Mesenchymal stem cell (in vitro differentiated cells and primary cell): ENCODE data around the gene TACR1.

Experiments
- DNase-seq: peaks from one replicate; pipeline ENCODE4 v3.0.0-alpha.2; 2013
- H2AFZ ChIP-seq: one replicate; pipeline ENCODE4 v1.6.1; 2013; ENCODE audit warnings: low read depth, mild to moderate bottlenecking, control low read depth, inconsistent platforms, low read length, moderate library complexity
- H2AK5ac ChIP-seq: 2 replicates; pipeline ENCODE4 v1.6.1; 2013; ENCODE audit warnings: low read length, moderate library complexity, mild to moderate bottlenecking, inconsistent platforms; ENCODE audit not compliant: severe bottlenecking
- H2BK120ac ChIP-seq: one replicate; pipeline ENCODE4 v1.6.1; 2013; ENCODE audit warnings: low read depth, mild to moderate bottlenecking, inconsistent platforms, low read length, moderate library complexity
- H2BK12ac ChIP-seq, 2 experiments: one replicate each; pipeline ENCODE4 v1.6.1; 2013; ENCODE audit warnings: inconsistent platforms in 2 of 2, low read length in 2 of 2, mild to moderate bottlenecking in 2 of 2, moderate library complexity in 2 of 2, control low read depth in 1 of 2
- H2BK15ac ChIP-seq: one replicate; pipeline ENCODE4 v1.6.1; 2013; ENCODE audit warnings: mild to moderate bottlenecking, low read depth, inconsistent platforms; ENCODE audit not compliant: poor library complexity, severe bottlenecking
- H2BK5ac ChIP-seq: 2 replicates; pipeline ENCODE4 v1.6.1; 2013; ENCODE audit warnings: low read depth, mild to moderate bottlenecking, low read length, control low read depth, inconsistent platforms; ENCODE audit not compliant: poor library complexity, severe bottlenecking
- H3K14ac ChIP-seq, 2 experiments: one replicate each; pipeline ENCODE4 v1.6.1; 2013; ENCODE audit warnings: inconsistent platforms in 2 of 2, low read length in 2 of 2, control low read depth in 1 of 2, mild to moderate bottlenecking in 1 of 2, moderate library complexity in 1 of 2
- H3K18ac ChIP-seq, 2 experiments: one replicate each; pipeline ENCODE4 v1.6.1; 2013; ENCODE audit warnings: inconsistent platforms in 2 of 2, low read length in 2 of 2, control low read depth in 1 of 2, low read depth in 1 of 2, mild to moderate bottlenecking in 1 of 2
- H3K23ac ChIP-seq, 2 experiments: one replicate each; pipeline ENCODE4 v1.6.1; 2013; ENCODE audit warnings: inconsistent platforms in 2 of 2, low read length in 2 of 2, mild to moderate bottlenecking in 2 of 2, moderate library complexity in 2 of 2, control low read depth in 1 of 2
- H3K27ac ChIP-seq: 2 replicates; pipeline ENCODE4 v1.5.1; 2013; ENCODE audit warnings: mild to moderate bottlenecking, moderate library complexity, low read length, control low read depth, inconsistent platforms; ENCODE audit not compliant: poor library complexity, severe bottlenecking
- H3K27me3 ChIP-seq, 2 experiments: 2 replicates each; pipeline versions ENCODE4 v1.6.1 to v1.7.0; 2013; ENCODE audit warnings: low read length in 2 of 2, mild to moderate bottlenecking in 2 of 2, moderate library complexity in 2 of 2, control low read depth in 1 of 2, inconsistent platforms in 1 of 2; ENCODE audit not compliant: control insufficient read depth in 1 of 2, insufficient read depth in 1 of 2
- H3K36me3 ChIP-seq, 2 experiments: 2 replicates each; pipeline versions ENCODE4 v1.6.1 to v1.7.0; 2013; ENCODE audit warnings: low read length in 2 of 2, control low read depth in 1 of 2, inconsistent platforms in 1 of 2, low read depth in 1 of 2, mild to moderate bottlenecking in 1 of 2; ENCODE audit not compliant: insufficient read depth in 2 of 2, control insufficient read depth in 1 of 2
- H3K4ac ChIP-seq, 2 experiments: one replicate each; pipeline ENCODE4 v1.6.1; 2013; ENCODE audit warnings: inconsistent platforms in 2 of 2, low read length in 2 of 2, mild to moderate bottlenecking in 2 of 2, moderate library complexity in 2 of 2, control low read depth in 1 of 2, low read depth in 1 of 2
- H3K4me1 ChIP-seq: 2 replicates; pipeline ENCODE4 v1.6.1; 2013; ENCODE audit warnings: low read depth, low read length, control low read depth; ENCODE audit not compliant: control insufficient read depth, insufficient read depth
- H3K4me2 ChIP-seq: 2 replicates; pipeline ENCODE4 v1.6.1; 2013; ENCODE audit warnings: low read length, mild to moderate bottlenecking, inconsistent platforms; ENCODE audit not compliant: poor library complexity, severe bottlenecking
- H3K4me3 ChIP-seq, 2 experiments: 2 replicates each; pipeline versions ENCODE4 v1.5.1 to v1.7.0; 2013; ENCODE audit warnings: low read length in 2 of 2, mild to moderate bottlenecking in 2 of 2, control low read depth in 1 of 2, low read depth in 1 of 2; ENCODE audit not compliant: insufficient read depth in 1 of 2
- H3K79me1 ChIP-seq: replicated peaks from 2 replicates; pipeline ENCODE4 v1.6.1; 2013; ENCODE audit warnings: mild to moderate bottlenecking, control low read depth, low read length, inconsistent platforms; ENCODE audit not compliant: poor library complexity, severe bottlenecking
- H3K9ac ChIP-seq: 2 replicates; pipeline ENCODE4 v1.7.0; 2013; ENCODE audit warnings: mild to moderate bottlenecking, low read length, moderate library complexity
- H3K9me3 ChIP-seq: 2 replicates; pipeline ENCODE4 v1.7.0; 2013; ENCODE audit warnings: mild to moderate bottlenecking, low read length; ENCODE audit not compliant: control insufficient read depth
- H4K8ac ChIP-seq: one replicate; pipeline ENCODE4 v1.6.1; 2013; ENCODE audit warnings: inconsistent platforms, mild to moderate bottlenecking, low read length, moderate library complexity
- H4K91ac ChIP-seq: one replicate; pipeline ENCODE4 v1.6.1; 2013; ENCODE audit warnings: mild to moderate bottlenecking, low read length, inconsistent platforms
- WGBS: methylation state at CpG from one replicate; pipeline ENCODE4 v1.1.7; 2013; ENCODE audit warnings: mixed read lengths; 5-methylcytosine and 5-hydroxymethylcytosine counted together

Gene TACR1

DNA sequence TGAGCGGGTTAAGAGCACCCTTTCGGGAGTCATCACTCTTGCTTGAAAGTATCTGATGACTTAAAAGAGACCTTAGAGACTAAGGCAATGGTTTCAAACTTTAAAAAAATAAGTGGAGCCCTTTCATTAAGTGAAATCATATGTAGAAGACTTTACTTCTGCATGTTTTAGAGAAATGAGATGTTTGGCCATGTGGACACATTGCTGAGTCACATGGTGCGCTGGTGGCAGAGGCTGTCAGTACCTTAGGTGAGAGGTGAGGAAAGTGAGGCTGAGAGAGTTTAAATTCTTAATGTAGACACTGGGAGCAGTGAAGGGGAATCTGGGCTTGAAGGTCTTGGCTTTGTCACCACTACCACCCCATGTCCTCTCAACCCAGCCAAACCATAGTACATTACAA, 109.8 kb downstream of the TACR1 start:
- Histone ChIP-seq H2BK15ac (no peak overlapping the region), H2BK120ac (no peak overlapping the region), H3K23ac (no peak overlapping the region), H3K9me3 (no peaks in the 10 kb centered on the region), H3K27me3 (peaks cover 0 to 9% of the 10 kb centered on the region in 2 experiments), H3K4me3 (no peak overlapping the region), H3K18ac (no peak overlapping the region), H3K14ac (no peak overlapping the region), H3K4me1 (no peaks in the 10 kb centered on the region), H3K9ac (no peak overlapping the region), H3K79me1 (no peaks in the 10 kb centered on the region), H2BK12ac (no peak overlapping the region), H4K8ac (no peak overlapping the region), H2AFZ (no peak overlapping the region), H3K27ac (no peak overlapping the region), H2AK5ac (no peak overlapping the region), H3K4ac (no peak overlapping the region), H4K91ac (no peak overlapping the region), H3K36me3 (no peaks in the 10 kb centered on the region), H3K4me2 (no peak overlapping the region), H2BK5ac (no peak overlapping the region)
- DNase-seq: no peak
- 98% methylated on average over 3 of the region's 3 CpGs for WGBS

GRCh38 chr2:75088791-75089190, 110.5 kb downstream of the TACR1 start:
- Histone ChIP-seq H3K4me3 (no peak overlapping the region), H3K79me1 (no peaks in the 10 kb centered on the region), H3K9me3 (no peaks in the 10 kb centered on the region), H3K4ac (no peak overlapping the region), H2AK5ac (no peak overlapping the region), H3K36me3 (no peaks in the 10 kb centered on the region), H2AFZ (no peak overlapping the region), H3K9ac (no peak overlapping the region), H3K14ac (no peak overlapping the region), H3K4me2 (no peak overlapping the region), H2BK5ac (no peak overlapping the region), H3K27me3 (peaks cover 0 to 9% of the 10 kb centered on the region in 2 experiments), H2BK120ac (no peak overlapping the region), H3K18ac (no peak overlapping the region), H3K27ac (no peak overlapping the region), H3K23ac (no peak overlapping the region), H4K8ac (no peak overlapping the region), H2BK12ac (no peak overlapping the region), H2BK15ac (no peak overlapping the region), H3K4me1 (no peaks in the 10 kb centered on the region), H4K91ac (no peak overlapping the region)
- 90% methylated on average over 3 of the region's 3 CpGs for WGBS
- no peak for DNase-seq

- H2AFZ ChIP-seq: no peak overlapping the region
- H4K8ac ChIP-seq: no peak overlapping the region
- H3K4me3 ChIP-seq: no peak overlapping the region
- no peaks in the 10 kb centered on the region for H3K4me1 ChIP-seq
- H3K9ac ChIP-seq: no peak overlapping the region
- no peak overlapping the region for H4K91ac ChIP-seq
- H3K4me2 ChIP-seq: no peak overlapping the region
- H3K4ac ChIP-seq: no peak overlapping the region
- no peak overlapping the region for H2BK12ac ChIP-seq
- peaks cover 0 to 9% of the 10 kb centered on the region in 2 experiments for H3K27me3 ChIP-seq
- no peak overlapping the region for H3K18ac ChIP-seq
- H3K36me3 ChIP-seq: no peaks in the 10 kb centered on the region
- peak overlapping the region in 1 of 2 experiments; percentile 91 for H3K14ac ChIP-seq
- H3K27ac ChIP-seq: no peak overlapping the region
- WGBS: 93% methylated on average over 2 of the region's 2 CpGs
- H2BK15ac ChIP-seq: no peak overlapping the region
- no peak overlapping the region for H2BK120ac ChIP-seq
- H2AK5ac ChIP-seq: no peak overlapping the region
- H3K9me3 ChIP-seq: no peaks in the 10 kb centered on the region
- no peaks in the 10 kb centered on the region for H3K79me1 ChIP-seq
- DNase-seq: no peak
- no peak overlapping the region for H3K23ac ChIP-seq
- H2BK5ac ChIP-seq: no peak overlapping the region
Observed at GRCh38 chr2:75087736-75088135, 111.6 kb downstream of the TACR1 start.

DNA sequence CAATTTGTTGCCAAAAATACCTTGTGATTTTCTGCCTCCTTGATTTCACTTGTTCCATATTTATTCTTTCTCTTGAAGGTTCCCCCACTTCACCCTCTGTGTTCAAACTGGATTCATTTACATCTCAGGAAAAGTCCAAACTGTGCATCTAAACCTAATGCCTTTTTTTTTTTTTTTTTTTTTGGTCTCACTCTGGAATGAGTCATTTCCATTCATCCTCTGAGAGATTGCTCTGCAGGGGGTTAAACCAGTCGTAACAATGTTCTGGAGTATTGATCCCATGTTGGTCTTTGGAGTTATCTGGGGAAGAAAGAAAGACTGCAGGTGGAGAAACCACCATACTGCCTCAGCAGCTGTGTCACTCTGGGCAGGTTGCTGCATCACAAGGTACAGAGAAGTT, 119.7 kb downstream of the TACR1 start:
- H2BK15ac ChIP-seq: no peak overlapping the region
- H3K9ac ChIP-seq: no peak overlapping the region
- H2BK5ac ChIP-seq: no peak overlapping the region
- H3K14ac ChIP-seq: no peak overlapping the region
- no peaks in the 10 kb centered on the region for H3K9me3 ChIP-seq
- no peak overlapping the region for H2AFZ ChIP-seq
- DNase-seq: no peak
- H3K4ac ChIP-seq: no peak overlapping the region
- no peaks in the 10 kb centered on the region for H3K36me3 ChIP-seq
- no peak overlapping the region for H4K91ac ChIP-seq
- H3K23ac ChIP-seq: no peak overlapping the region
- no peak overlapping the region for H2BK12ac ChIP-seq
- H4K8ac ChIP-seq: no peak overlapping the region
- no peaks in the 10 kb centered on the region for H3K27me3 ChIP-seq
- peaks cover 3% of the 10 kb centered on the region for H3K4me1 ChIP-seq
- H3K4me2 ChIP-seq: no peak overlapping the region
- H3K18ac ChIP-seq: no peak overlapping the region
- H3K79me1 ChIP-seq: no peaks in the 10 kb centered on the region
- no peak overlapping the region for H2BK120ac ChIP-seq
- H3K4me3 ChIP-seq: no peak overlapping the region
- H3K27ac ChIP-seq: no peak overlapping the region
- no peak overlapping the region for H2AK5ac ChIP-seq
- 14% methylated on average over 1 of the region's 1 CpG for WGBS
